ENCODE data around the gene TAF4.

Gene TAF4

DNA sequence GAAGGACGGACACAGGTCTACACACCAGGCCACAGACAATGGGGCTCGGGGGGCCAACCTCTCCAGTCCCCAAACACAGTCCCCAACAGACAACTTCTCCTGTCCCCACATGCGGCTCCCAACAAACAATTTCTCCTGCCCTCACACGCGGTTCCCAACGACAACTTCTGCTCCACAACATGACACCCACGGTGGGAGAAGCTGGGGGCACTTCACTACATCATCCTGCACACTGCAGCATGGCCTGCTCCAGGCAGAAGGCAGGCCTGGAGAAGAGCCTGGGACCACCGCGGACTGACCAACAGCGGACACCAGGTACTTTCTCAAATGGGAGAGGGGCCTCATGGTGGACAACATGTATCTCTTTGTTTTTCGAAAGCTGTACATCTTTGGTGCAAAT is 6.7 kb downstream of the TAF4 start:
- Histone ChIP-seq H3K36me3 (ENCODE audit: control insufficient read depth in 2 of 2, insufficient read depth in 1 of 2, low read length in 2 of 2) (peaks cover 0 to 38% of the 10 kb centered on the region in 2 experiments; a peak in 1 of 3 replicates), H3K27ac (ENCODE audit: extremely low read depth, low read depth, low read length) (no peak overlapping the region), H3K9me3 (ENCODE audit: control insufficient read depth, insufficient read depth, low read depth, low read length) (no peaks in the 10 kb centered on the region), H3K4me3 (ENCODE audit: low read depth, low read length) (no peak overlapping the region), H3K4me1 (ENCODE audit: control insufficient read depth, insufficient read depth, low read length) (no peaks in the 10 kb centered on the region)
- TF ChIP-seq ZNF777 (tag by site-specific recombination; IDR thresholded peaks at IDR 0.05; ENCODE audit: borderline replicate concordance): no peak
- TF ChIP-seq ZNF660 (tag by site-specific recombination; IDR thresholded peaks at IDR 0.05): no peak
- TF ChIP-seq, protein P1, sequence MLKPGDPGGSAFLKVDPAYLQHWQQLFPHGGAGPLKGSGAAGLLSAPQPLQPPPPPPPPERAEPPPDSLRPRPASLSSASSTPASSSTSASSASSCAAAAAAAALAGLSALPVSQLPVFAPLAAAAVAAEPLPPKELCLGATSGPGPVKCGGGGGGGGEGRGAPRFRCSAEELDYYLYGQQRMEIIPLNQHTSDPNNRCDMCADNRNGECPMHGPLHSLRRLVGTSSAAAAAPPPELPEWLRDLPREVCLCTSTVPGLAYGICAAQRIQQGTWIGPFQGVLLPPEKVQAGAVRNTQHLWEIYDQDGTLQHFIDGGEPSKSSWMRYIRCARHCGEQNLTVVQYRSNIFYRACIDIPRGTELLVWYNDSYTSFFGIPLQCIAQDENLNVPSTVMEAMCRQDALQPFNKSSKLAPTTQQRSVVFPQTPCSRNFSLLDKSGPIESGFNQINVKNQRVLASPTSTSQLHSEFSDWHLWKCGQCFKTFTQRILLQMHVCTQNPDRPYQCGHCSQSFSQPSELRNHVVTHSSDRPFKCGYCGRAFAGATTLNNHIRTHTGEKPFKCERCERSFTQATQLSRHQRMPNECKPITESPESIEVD (tag by site-specific recombination; IDR thresholded peaks at IDR 0.05): no peak
- TF ChIP-seq, protein P2, sequence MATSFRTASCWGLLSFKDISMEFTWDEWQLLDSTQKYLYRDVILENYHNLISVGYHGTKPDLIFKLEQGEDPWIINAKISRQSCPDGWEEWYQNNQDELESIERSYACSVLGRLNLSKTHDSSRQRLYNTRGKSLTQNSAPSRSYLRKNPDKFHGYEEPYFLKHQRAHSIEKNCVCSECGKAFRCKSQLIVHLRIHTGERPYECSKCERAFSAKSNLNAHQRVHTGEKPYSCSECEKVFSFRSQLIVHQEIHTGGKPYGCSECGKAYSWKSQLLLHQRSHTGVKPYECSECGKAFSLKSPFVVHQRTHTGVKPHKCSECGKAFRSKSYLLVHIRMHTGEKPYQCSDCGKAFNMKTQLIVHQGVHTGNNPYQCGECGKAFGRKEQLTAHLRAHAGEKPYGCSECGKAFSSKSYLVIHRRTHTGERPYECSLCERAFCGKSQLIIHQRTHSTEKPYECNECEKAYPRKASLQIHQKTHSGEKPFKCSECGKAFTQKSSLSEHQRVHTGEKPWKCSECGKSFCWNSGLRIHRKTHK (tag by site-specific recombination; IDR thresholded peaks at IDR 0.05): no peak
- TF ChIP-seq ZNF600 (tag by site-specific recombination; IDR thresholded peaks at IDR 0.05): no peak
- no peak for TF ChIP-seq GLIS2 (tag by site-specific recombination; IDR thresholded peaks at IDR 0.05)
- TF ChIP-seq ZNF629 (tag by site-specific recombination; IDR thresholded peaks at IDR 0.05): no peak
- no peak for TF ChIP-seq ZNF138 (tag by site-specific recombination; IDR thresholded peaks at IDR 0.05; ENCODE audit: borderline replicate concordance)
- TF ChIP-seq ZNF701 (tag by site-specific recombination; IDR thresholded peaks at IDR 0.05): no peak
- TF ChIP-seq, protein P3, sequence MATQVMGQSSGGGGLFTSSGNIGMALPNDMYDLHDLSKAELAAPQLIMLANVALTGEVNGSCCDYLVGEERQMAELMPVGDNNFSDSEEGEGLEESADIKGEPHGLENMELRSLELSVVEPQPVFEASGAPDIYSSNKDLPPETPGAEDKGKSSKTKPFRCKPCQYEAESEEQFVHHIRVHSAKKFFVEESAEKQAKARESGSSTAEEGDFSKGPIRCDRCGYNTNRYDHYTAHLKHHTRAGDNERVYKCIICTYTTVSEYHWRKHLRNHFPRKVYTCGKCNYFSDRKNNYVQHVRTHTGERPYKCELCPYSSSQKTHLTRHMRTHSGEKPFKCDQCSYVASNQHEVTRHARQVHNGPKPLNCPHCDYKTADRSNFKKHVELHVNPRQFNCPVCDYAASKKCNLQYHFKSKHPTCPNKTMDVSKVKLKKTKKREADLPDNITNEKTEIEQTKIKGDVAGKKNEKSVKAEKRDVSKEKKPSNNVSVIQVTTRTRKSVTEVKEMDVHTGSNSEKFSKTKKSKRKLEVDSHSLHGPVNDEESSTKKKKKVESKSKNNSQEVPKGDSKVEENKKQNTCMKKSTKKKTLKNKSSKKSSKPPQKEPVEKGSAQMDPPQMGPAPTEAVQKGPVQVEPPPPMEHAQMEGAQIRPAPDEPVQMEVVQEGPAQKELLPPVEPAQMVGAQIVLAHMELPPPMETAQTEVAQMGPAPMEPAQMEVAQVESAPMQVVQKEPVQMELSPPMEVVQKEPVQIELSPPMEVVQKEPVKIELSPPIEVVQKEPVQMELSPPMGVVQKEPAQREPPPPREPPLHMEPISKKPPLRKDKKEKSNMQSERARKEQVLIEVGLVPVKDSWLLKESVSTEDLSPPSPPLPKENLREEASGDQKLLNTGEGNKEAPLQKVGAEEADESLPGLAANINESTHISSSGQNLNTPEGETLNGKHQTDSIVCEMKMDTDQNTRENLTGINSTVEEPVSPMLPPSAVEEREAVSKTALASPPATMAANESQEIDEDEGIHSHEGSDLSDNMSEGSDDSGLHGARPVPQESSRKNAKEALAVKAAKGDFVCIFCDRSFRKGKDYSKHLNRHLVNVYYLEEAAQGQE (tag by site-specific recombination; IDR thresholded peaks at IDR 0.05): no peak
- no peak for TF ChIP-seq SETDB1 (IDR thresholded peaks at IDR 0.05; ENCODE audit: insufficient read length, low read length)
- TF ChIP-seq EGR2 (tag by site-specific recombination; IDR thresholded peaks at IDR 0.05; ENCODE audit: low read depth): no peak
- no peak for TF ChIP-seq ZNF530 (tag by site-specific recombination; IDR thresholded peaks at IDR 0.05; ENCODE audit: low read depth)
- TF ChIP-seq ZNF10 (tag by site-specific recombination; IDR thresholded peaks at IDR 0.05): no peak
- TF ChIP-seq, protein P4, sequence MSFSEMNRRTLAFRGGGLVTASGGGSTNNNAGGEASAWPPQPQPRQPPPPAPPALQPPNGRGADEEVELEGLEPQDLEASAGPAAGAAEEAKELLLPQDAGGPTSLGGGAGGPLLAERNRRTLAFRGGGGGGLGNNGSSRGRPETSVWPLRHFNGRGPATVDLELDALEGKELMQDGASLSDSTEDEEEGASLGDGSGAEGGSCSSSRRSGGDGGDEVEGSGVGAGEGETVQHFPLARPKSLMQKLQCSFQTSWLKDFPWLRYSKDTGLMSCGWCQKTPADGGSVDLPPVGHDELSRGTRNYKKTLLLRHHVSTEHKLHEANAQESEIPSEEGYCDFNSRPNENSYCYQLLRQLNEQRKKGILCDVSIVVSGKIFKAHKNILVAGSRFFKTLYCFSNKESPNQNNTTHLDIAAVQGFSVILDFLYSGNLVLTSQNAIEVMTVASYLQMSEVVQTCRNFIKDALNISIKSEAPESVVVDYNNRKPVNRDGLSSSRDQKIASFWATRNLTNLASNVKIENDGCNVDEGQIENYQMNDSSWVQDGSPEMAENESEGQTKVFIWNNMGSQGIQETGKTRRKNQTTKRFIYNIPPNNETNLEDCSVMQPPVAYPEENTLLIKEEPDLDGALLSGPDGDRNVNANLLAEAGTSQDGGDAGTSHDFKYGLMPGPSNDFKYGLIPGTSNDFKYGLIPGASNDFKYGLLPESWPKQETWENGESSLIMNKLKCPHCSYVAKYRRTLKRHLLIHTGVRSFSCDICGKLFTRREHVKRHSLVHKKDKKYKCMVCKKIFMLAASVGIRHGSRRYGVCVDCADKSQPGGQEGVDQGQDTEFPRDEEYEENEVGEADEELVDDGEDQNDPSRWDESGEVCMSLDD (tag by site-specific recombination; IDR thresholded peaks at IDR 0.05): no peak
- CTCF ChIA-PET: no interaction called here
- POLR2A ChIA-PET: no interaction called here

DNA sequence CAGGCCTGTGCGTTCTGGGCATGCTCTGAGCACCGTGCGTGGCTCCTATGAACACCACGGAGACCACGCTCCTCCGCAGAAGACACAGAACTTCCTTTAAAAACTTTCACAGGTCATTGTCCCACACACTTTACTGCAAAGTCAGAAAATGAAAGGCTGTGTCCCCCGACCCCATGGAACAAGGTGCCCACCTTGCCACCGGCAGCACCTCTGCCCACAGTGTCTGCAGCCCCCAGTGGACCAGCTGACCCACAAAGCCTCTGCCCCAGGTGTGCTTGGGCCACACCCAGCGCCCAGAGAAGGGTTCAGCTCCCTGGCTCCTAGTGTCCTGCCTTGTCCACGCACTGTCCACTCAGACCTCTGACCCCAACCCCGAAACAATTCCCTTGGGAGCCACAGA is 8.7 kb downstream of the TAF4 start:
- ChIA-PET POLR2A (no interaction called here), CTCF (interaction anchor here (0.9 kb wide), 1 partner anchor 46 kb away, joined by 4 read pairs; no protein-coding TSS in a partner anchor)

More for the DNA sequence above, 8.7 kb downstream of the TAF4 start:
- 0 out of 2 replicates have a peak, but pooled peaks have one; percentile 35 for TF ChIP-seq BCL11A (tag by site-specific recombination; IDR thresholded peaks at IDR 0.05; ENCODE audit: low read depth)
- no peak for TF ChIP-seq MYNN (tag by site-specific recombination; IDR thresholded peaks at IDR 0.05; ENCODE audit: borderline replicate concordance)
- Histone ChIP-seq H3K4me3 (ENCODE audit: low read depth, low read length) (no peak overlapping the region), H3K9me3 (ENCODE audit: control insufficient read depth, insufficient read depth, low read depth, low read length) (no peaks in the 10 kb centered on the region), H3K36me3 (ENCODE audit: control insufficient read depth in 2 of 2, insufficient read depth in 1 of 2, low read length in 2 of 2) (peaks cover 0 to 25% of the 10 kb centered on the region in 2 experiments; a peak in 1 of 3 replicates), H3K4me1 (ENCODE audit: control insufficient read depth, insufficient read depth, low read length) (no peaks in the 10 kb centered on the region), H3K27ac (ENCODE audit: extremely low read depth, low read depth, low read length) (no peak overlapping the region)

Data from HEK293 (cell line).